Neural cell (in vitro differentiated cells): ENCODE measurements around the gene IFNA13. TPM values are rescaled to one million over a fixed set of nuclear protein-coding genes. Genes with fewer than 3 reads are reported as not detected.

ENCODE experiments used
- H2AFZ ChIP-seq: fragments of 200-600, 300-800 bp; sonication (generic), shearing (Covaris generic); 2 replicates; pipeline ENCODE4 v1.6.0; 2014; ENCODE audit warnings: low read depth, mild to moderate bottlenecking, antibody characterized with exemption, low read length, moderate library complexity
- H3F3A ChIP-seq: fragments of 200-600 bp; shearing (Covaris generic); 2 replicates; pipeline ENCODE4 v1.6.1; 2016; ENCODE audit warnings: mild to moderate bottlenecking, moderate library complexity, mixed read lengths, antibody characterized with exemption, low read length; ENCODE audit not compliant: insufficient read depth, poor library complexity, severe bottlenecking
- H3K27ac ChIP-seq: fragments of 200-600, 300-800 bp; sonication (generic), shearing (Covaris generic); 2 replicates; pipeline ENCODE4 v1.5.1; 2014; ENCODE audit warnings: mild to moderate bottlenecking, low read length, moderate library complexity
- H3K27me3 ChIP-seq: fragments of 300-800, 200-600 bp; sonication (generic), shearing (Covaris generic); 2 replicates; pipeline ENCODE4 v1.6.0; 2014; ENCODE audit warnings: mild to moderate bottlenecking, low read depth, low read length, moderate library complexity; ENCODE audit not compliant: insufficient read depth
- H3K36me3 ChIP-seq: fragments of 300-800, 200-600 bp; sonication (generic), shearing (Covaris generic); 2 replicates; pipeline ENCODE4 v1.5.1; 2014; ENCODE audit warnings: mild to moderate bottlenecking, antibody characterized with exemption, low read length, moderate library complexity; ENCODE audit not compliant: insufficient read depth
- H3K4me2 ChIP-seq: fragments of 300-800, 200-600 bp; sonication (generic), shearing (Covaris generic); 2 replicates; pipeline ENCODE4 v1.6.0; 2014; ENCODE audit warnings: mild to moderate bottlenecking, low read length
- H3K4me3 ChIP-seq: fragments of 300-800, 200-600 bp; sonication (generic), shearing (Covaris generic); 2 replicates; pipeline ENCODE4 v1.5.1; 2014; ENCODE audit warnings: mild to moderate bottlenecking, low read length, moderate library complexity
- H3K79me2 ChIP-seq: fragments of 200-600 bp; shearing (Covaris generic); replicated peaks from 2 replicates; pipeline ENCODE4 v1.6.0; 2014; ENCODE audit warnings: mild to moderate bottlenecking, low read length, moderate library complexity; ENCODE audit not compliant: insufficient read depth
- H3K9ac ChIP-seq: fragments of 300-800, 200-600 bp; sonication (generic), shearing (Covaris generic); 2 replicates; pipeline ENCODE4 v1.6.1; 2016; ENCODE audit warnings: mild to moderate bottlenecking, low read length, mixed read lengths
- H3K9me2 ChIP-seq: fragments of 200-600 bp; shearing (Covaris generic); 2 replicates; pipeline ENCODE4 v1.6.1; 2016; ENCODE audit warnings: mild to moderate bottlenecking, low read length, mixed read lengths; ENCODE audit not compliant: insufficient read depth
- H3K9me3 ChIP-seq: fragments of 200-600, 300-800 bp; sonication (generic), shearing (Covaris generic); 2 replicates; pipeline ENCODE4 v1.6.1; 2016; ENCODE audit warnings: mild to moderate bottlenecking, mixed run types, low read length, moderate library complexity, mixed read lengths
- H4K20me1 ChIP-seq: fragments of 200-600 bp; shearing (Covaris generic); 2 replicates; pipeline ENCODE4 v1.6.1; 2016; ENCODE audit warnings: mild to moderate bottlenecking, mixed run types; ENCODE audit not compliant: insufficient read depth
- EP300 ChIP-seq: fragments of 450-650 bp; conservative IDR thresholded peaks from 2 replicates; pipeline ENCODE4 v1.6.1; 2014; ENCODE audit warnings: antibody characterized with exemption, mild to moderate bottlenecking, moderate library complexity; ENCODE audit not compliant: poor library complexity, severe bottlenecking
- EZH2 ChIP-seq: fragments of 200-600, 300-800 bp; shearing (Covaris generic), sonication (generic); IDR thresholded peaks from 2 replicates; pipeline ENCODE4 v1.6.1; 2014; ENCODE audit warnings: antibody characterized with exemption, low read length, borderline replicate concordance, mild to moderate bottlenecking; ENCODE audit not compliant: insufficient read depth, poor library complexity, severe bottlenecking
- MXI1 ChIP-seq: fragments of 450-650 bp; conservative IDR thresholded peaks from 2 replicates; pipeline ENCODE4 v1.6.1; 2014; ENCODE audit warnings: antibody characterized with exemption, mild to moderate bottlenecking; ENCODE audit not compliant: poor library complexity, severe bottlenecking
- POLR2AphosphoS5 ChIP-seq: IDR thresholded peaks from 2 replicates; pipeline ENCODE4 v1.6.1; 2012
- RAD21 ChIP-seq: fragments of 450-650 bp; conservative IDR thresholded peaks from 2 replicates; pipeline ENCODE4 v1.6.1; 2014; ENCODE audit warnings: antibody characterized with exemption, mild to moderate bottlenecking, moderate library complexity
- SMC3 ChIP-seq: fragments of 450-650 bp; conservative IDR thresholded peaks from 2 replicates; pipeline ENCODE4 v1.6.1; 2014; ENCODE audit warnings: antibody characterized with exemption, mild to moderate bottlenecking, moderate library complexity; ENCODE audit not compliant: poor library complexity
- TAF1 ChIP-seq: IDR thresholded peaks from 2 replicates; pipeline ENCODE4 v1.6.1; 2012; ENCODE audit warnings: low read depth
- polyA plus RNA-seq: library from polyadenylated mRNA; depleted of rRNA; stranded (reverse); fragments of >200 nt; gene quantifications from 2 replicates; pipeline ENCODE4 v1.2.3, GENCODE V29; 2014
- TF ChIP-seq, protein P1 (sequence below): fragments of 450-650 bp; IDR thresholded peaks from 2 replicates; pipeline ENCODE4 v1.5.1; 2014; ENCODE audit warnings: antibody characterized with exemption, mild to moderate bottlenecking, moderate library complexity; ENCODE audit not compliant: poor library complexity, severe bottlenecking
- TF ChIP-seq, protein P2 (sequence below): IDR thresholded peaks from 2 replicates; pipeline ENCODE4 v1.6.1; 2012; ENCODE audit warnings: borderline replicate concordance

The IFNA13 gene
- polyA plus RNA-seq, 1 donor from 2014 or later: not detected

DNA sequence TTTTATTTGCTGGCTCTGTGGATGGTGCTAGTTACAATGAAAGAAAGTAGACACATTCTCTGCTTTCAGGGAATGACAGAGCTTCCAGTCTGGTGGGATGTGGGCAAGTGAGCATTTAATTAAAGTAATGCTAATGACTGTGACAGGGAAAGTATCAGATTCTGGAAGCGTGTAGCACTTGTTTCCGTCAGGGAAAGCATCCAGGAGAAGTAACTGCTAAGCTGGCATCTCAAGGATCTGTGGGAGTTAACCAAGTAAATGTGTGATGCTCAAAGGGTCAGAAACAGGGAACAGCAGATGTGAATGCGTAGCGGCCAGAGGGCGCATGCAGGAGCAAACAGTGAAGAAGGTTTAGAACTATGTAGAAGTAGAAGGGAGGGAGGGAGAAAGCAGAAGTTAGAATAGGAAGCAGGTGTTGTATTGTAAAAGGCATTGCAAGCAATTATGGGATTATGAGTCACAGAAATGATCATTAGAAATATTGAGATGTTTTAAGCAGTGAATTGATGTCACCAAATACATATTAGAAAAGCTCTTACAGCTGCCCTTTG, 44.9 kb downstream of the IFNA13 start:
- H3K9me2 ChIP-seq: no peaks in the 10 kb centered on the region
- TF ChIP-seq MXI1 (no peak), TAF1 (no peak), EZH2 (no peak)
- TF ChIP-seq, protein P1, sequence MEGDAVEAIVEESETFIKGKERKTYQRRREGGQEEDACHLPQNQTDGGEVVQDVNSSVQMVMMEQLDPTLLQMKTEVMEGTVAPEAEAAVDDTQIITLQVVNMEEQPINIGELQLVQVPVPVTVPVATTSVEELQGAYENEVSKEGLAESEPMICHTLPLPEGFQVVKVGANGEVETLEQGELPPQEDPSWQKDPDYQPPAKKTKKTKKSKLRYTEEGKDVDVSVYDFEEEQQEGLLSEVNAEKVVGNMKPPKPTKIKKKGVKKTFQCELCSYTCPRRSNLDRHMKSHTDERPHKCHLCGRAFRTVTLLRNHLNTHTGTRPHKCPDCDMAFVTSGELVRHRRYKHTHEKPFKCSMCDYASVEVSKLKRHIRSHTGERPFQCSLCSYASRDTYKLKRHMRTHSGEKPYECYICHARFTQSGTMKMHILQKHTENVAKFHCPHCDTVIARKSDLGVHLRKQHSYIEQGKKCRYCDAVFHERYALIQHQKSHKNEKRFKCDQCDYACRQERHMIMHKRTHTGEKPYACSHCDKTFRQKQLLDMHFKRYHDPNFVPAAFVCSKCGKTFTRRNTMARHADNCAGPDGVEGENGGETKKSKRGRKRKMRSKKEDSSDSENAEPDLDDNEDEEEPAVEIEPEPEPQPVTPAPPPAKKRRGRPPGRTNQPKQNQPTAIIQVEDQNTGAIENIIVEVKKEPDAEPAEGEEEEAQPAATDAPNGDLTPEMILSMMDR: no peak
- no peaks in the 10 kb centered on the region for H3K9me3 ChIP-seq
- H3K9ac ChIP-seq: no peak overlapping the region
- no peaks in the 10 kb centered on the region for H4K20me1 ChIP-seq
- H3K4me3 ChIP-seq: no peak overlapping the region
- no peak overlapping the region for H3K4me2 ChIP-seq
- H3K27me3 ChIP-seq: no peaks in the 10 kb centered on the region
- H3F3A ChIP-seq: no peaks in the 10 kb centered on the region
- no peak overlapping the region for H2AFZ ChIP-seq
- H3K27ac ChIP-seq: no peak overlapping the region
- H3K36me3 ChIP-seq: no peaks in the 10 kb centered on the region
- no peaks in the 10 kb centered on the region for H3K79me2 ChIP-seq

DNA sequence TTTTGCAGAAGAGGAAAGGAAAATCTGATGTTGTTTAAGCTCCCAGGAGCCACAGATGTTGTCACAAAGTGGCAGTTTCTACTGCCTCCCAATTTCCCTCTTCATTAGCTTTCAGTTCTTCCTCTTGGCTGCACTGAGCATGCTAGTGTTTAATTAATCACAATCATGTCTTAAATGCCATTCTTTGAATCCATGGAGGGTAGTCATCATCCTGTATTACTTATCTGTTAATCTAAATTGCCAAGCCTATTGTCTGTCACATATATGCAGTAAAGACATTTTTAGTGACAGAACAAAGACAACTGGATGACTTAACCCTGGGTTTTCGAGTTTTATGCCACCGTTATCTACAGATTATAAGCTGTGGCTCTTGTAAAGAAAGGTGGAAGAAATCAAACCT, 47.4 kb downstream of the IFNA13 start:
- Histone ChIP-seq H4K20me1 (no peaks in the 10 kb centered on the region), H3K9ac (no peak overlapping the region), H3K27me3 (no peaks in the 10 kb centered on the region), H3K9me3 (no peaks in the 10 kb centered on the region), H3K4me3 (no peak overlapping the region), H3K9me2 (no peaks in the 10 kb centered on the region), H3K4me2 (no peak overlapping the region), H3K36me3 (no peaks in the 10 kb centered on the region), H3K27ac (peak overlapping the region; percentile 25), H2AFZ (no peak overlapping the region), H3F3A (no peaks in the 10 kb centered on the region), H3K79me2 (no peaks in the 10 kb centered on the region)
- TF ChIP-seq EZH2 (no peak), POLR2AphosphoS5 (no peak), RAD21 (no peak), EP300 (no peak), TAF1 (no peak), MXI1 (no peak), SMC3 (no peak)
- TF ChIP-seq, protein P2, sequence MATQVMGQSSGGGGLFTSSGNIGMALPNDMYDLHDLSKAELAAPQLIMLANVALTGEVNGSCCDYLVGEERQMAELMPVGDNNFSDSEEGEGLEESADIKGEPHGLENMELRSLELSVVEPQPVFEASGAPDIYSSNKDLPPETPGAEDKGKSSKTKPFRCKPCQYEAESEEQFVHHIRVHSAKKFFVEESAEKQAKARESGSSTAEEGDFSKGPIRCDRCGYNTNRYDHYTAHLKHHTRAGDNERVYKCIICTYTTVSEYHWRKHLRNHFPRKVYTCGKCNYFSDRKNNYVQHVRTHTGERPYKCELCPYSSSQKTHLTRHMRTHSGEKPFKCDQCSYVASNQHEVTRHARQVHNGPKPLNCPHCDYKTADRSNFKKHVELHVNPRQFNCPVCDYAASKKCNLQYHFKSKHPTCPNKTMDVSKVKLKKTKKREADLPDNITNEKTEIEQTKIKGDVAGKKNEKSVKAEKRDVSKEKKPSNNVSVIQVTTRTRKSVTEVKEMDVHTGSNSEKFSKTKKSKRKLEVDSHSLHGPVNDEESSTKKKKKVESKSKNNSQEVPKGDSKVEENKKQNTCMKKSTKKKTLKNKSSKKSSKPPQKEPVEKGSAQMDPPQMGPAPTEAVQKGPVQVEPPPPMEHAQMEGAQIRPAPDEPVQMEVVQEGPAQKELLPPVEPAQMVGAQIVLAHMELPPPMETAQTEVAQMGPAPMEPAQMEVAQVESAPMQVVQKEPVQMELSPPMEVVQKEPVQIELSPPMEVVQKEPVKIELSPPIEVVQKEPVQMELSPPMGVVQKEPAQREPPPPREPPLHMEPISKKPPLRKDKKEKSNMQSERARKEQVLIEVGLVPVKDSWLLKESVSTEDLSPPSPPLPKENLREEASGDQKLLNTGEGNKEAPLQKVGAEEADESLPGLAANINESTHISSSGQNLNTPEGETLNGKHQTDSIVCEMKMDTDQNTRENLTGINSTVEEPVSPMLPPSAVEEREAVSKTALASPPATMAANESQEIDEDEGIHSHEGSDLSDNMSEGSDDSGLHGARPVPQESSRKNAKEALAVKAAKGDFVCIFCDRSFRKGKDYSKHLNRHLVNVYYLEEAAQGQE: no peak
- TF ChIP-seq, protein P1: no peak
